Dendritic cell treated with granulocyte-macrophage colony-stimulating factor and Interleukin-4, amounts not matched to agents 40 ng/mL and 50 ng/mL, for 4 days (primary cell): ENCODE measurements around the gene ASIC2.

Experiments used
- H3K27ac Mint-ChIP-seq: one replicate; pipeline ENCODE4 v1.8.0; 2022; ENCODE audit warnings: mild to moderate bottlenecking, mixed read lengths
- H3K27me3 Mint-ChIP-seq: one replicate; pipeline ENCODE4 v1.8.0; 2022; ENCODE audit warnings: mild to moderate bottlenecking, mixed read lengths
- H3K36me3 Mint-ChIP-seq: one replicate; pipeline ENCODE4 v1.8.0; 2022; ENCODE audit warnings: low read depth, mixed read lengths
- H3K4me1 Mint-ChIP-seq: one replicate; pipeline ENCODE4 v1.8.0; 2022; ENCODE audit warnings: low read depth, mixed read lengths
- H3K4me3 Mint-ChIP-seq: one replicate; pipeline ENCODE4 v1.8.0; 2022; ENCODE audit warnings: mild to moderate bottlenecking, moderate library complexity, mixed read lengths
- H3K9me3 Mint-ChIP-seq: one replicate; pipeline ENCODE4 v1.8.0; 2022; ENCODE audit warnings: mixed read lengths
- intact Hi-C: fragments of 100-400 bp; cut with micrococcal nuclease; formaldehyde crosslinking; loops from one replicate; pipeline ENCODE4 v1.15.0; 2022

The ASIC2 gene

DNA sequence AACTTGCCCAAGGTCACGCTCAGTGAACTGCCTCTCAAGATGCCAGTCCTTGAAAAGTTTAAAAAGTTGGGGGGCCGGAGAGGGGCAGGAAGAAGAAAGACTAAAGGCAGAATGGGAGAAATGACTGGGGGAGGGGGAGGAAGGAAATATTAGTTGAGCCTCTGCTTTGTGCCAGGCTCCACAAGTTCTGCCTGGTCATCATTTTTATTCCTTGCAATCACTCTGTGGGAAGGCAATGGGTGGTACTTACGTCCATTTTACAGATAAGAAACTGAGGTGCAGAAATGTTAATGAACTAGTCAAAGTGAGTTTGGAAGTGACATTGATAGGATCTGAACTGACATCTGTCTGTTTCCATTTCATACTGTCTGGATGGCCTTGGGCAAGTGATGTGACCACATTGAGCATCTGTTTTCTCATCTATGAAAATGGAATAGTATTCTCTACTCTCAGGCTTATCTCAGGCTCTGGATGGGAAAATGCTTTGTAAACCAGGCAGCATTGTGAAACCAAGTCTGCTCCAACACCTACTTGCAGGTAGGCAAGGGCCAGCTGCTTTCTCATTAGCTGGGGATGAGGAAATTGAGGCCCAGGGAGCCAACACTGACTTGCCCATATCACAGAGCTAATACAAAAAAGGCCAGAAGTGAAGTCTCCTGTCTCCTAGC is 19.2 kb downstream of the ASIC2 start:
- Mint-ChIP-seq H3K36me3 (no peaks in the 10 kb centered on the region), H3K9me3 (no peaks in the 10 kb centered on the region)
- intact Hi-C loops = no loop called here

DNA sequence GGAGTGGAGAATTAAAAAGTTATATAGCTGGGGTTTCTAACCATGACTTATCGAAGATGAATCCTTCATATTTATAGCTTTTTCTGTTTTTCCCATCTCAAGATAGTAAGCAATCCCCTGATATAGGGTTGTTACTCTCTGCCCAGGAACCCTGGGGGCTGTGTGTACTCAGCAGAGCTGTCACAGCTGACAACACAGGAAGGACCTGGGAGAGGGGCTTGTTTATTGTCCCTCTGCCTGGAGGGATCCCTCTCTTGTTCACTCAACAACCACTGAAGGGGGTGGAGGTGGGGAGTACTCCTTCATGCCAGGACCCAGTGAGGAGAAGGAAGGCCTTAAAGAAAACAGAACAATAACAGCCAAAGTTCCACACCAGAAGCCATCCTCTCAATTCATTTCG is 19.8 kb downstream of the ASIC2 start:
- Mint-ChIP-seq H3K27ac (no peak overlapping the region), H3K4me1 (no peaks in the 10 kb centered on the region), H3K36me3 (no peaks in the 10 kb centered on the region), H3K4me3 (no peak overlapping the region), H3K27me3 (peaks cover 5% of the 10 kb centered on the region), H3K9me3 (no peaks in the 10 kb centered on the region)
- intact Hi-C loops = no loop called here

More for the DNA sequence above, 19.2 kb downstream of the ASIC2 start:
- no peaks in the 10 kb centered on the region for H3K4me1 Mint-ChIP-seq
- peaks cover 6% of the 10 kb centered on the region for H3K27me3 Mint-ChIP-seq
- H3K27ac Mint-ChIP-seq = no peak overlapping the region
- H3K4me3 Mint-ChIP-seq = no peak overlapping the region

DNA sequence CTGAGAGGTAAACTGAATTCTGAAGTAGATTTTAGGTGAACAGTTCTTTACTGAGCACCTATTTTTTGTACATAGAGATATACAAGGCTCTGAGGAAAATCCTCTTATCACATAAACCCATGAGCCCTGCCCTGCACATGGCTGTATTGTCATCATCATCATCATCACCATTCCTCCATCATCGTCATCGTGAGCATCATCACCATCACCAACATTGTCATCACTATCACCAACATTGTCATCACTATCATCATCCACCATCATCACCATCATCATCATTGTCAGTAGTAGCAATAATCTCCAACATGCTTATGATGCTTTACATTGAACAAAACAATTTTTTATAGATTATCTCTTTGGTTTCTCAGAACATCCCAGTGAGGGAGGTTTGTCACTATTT is 20.7 kb downstream of the ASIC2 start:
- H3K36me3 Mint-ChIP-seq = no peaks in the 10 kb centered on the region
- no peaks in the 10 kb centered on the region for H3K9me3 Mint-ChIP-seq
- H3K4me1 Mint-ChIP-seq = no peaks in the 10 kb centered on the region
- no peak overlapping the region for H3K4me3 Mint-ChIP-seq
- H3K27ac Mint-ChIP-seq = no peak overlapping the region
- intact Hi-C loops = no loop called here
- peaks cover 2% of the 10 kb centered on the region for H3K27me3 Mint-ChIP-seq

DNA sequence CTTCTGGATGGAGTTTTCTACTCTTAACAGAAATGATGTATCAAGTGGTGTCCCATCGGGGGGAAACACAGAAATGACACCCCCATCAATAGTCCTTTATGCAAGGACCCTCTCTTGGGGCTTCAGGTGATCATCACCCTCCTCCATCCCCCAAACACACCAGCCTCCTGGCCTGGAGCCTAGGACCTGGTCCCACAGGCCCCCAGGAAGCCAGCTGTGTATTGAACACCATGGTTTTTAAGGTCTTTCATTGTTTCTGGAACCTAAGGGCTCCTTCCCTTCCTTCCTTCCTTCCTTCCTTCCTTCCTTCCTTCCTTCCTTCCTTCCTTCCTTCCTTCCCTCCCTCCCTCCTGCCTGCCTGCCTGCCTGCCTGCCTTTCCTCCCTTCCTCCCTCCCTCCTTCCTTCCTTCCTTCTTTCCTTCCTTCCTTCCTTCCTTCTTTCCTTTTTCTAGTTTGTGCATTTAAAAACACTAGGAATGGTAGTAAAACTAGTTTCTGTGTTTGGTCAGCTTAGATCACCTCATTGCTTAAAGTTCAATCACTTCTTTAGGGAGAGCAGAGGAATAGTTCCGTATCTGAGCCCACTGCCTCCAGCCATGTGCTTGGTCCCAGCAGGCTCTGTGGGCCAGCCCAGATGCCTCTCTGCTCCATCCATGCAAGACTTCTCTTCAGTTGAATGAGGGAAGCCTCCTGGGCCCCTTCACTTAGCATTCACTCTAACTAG is 23.6 kb downstream of the ASIC2 start:
- Mint-ChIP-seq H3K4me1 (no peaks in the 10 kb centered on the region), H3K27me3 (peaks cover 3% of the 10 kb centered on the region), H3K36me3 (no peaks in the 10 kb centered on the region), H3K4me3 (no peak overlapping the region), H3K9me3 (no peaks in the 10 kb centered on the region), H3K27ac (no peak overlapping the region)
- intact Hi-C loops = no loop called here

DNA sequence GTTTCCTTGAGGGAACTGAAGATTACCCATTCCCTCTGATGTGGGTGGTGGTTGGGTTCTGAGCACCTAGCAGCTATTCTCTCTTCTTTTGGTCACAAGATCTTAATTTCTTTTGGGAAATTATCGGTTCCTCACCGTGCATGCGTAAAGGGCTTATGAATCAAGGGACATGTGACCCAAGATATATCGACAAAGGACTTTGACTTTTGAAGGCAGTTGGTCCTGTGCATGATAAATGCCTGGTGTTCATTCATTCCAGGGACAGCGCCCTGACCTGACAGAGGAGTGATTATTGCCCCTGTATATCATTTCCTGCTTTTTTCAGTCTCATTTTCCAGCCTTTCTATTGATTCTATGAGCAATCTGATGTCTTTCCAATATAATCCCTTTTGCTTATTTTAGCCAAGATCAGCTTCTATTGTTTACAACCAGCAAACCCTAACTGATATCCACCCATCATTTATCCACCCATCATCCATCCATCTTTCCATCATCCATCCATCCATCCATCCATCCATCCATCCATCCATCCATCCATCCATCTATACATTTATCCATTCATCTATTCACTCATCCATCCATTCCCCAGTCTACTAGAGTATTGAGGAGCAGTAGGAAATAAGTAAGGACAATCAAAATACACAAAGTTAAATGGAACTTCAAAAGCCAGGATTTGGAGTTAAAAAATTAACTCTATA is 25.1 kb downstream of the ASIC2 start:
- Mint-ChIP-seq H3K4me3 (no peak overlapping the region), H3K4me1 (no peaks in the 10 kb centered on the region), H3K27ac (no peak overlapping the region), H3K9me3 (no peaks in the 10 kb centered on the region), H3K36me3 (no peaks in the 10 kb centered on the region), H3K27me3 (peaks cover 3% of the 10 kb centered on the region)
- intact Hi-C loops = no loop called here

DNA sequence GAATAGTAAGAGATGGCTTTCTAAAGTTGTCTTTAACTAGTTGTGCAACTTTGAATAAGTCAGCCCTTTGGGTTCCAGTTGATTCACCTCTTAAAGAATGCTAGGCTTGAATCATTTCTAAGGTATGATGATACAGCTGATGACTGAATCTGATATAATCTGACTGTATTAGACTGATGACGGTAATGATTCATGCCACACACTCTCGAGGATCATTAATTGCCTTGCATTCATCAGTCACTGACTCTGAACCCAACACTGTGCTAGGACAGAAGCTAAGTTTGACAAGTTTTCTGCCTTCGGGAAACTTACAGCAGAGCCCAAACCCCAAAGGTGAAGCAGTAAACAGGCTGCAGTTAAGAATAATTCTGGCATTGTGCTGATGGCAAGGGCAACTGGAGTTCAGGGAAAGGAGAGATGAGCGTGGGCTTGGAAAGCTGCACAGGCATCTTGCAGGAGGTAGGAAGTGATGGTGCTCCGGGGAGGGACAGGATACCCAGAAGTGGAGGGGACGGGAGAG is 25.8 kb downstream of the ASIC2 start:
- Mint-ChIP-seq H3K4me1 (no peaks in the 10 kb centered on the region), H3K4me3 (no peak overlapping the region)
- intact Hi-C loops = no loop called here

DNA sequence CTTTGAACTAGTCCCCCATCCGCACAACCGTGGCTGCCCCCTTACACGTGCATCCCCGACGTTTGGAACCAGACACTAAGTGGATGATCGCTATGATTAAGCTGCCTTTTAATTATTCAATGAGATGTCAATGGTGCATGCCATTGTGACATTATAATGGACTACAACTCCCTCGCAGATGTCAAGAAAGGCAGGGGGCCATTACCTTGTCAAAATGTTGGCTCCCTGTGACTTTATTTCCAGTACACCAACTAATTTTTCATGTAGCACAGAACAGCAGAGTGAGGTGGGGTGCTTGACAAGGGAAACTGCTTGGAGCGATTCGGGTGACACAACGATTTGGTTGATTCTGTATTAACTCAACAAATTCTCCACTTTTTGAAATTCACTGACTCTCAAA is 26.5 kb downstream of the ASIC2 start:
- peaks cover 3% of the 10 kb centered on the region for H3K27me3 Mint-ChIP-seq
- no peaks in the 10 kb centered on the region for H3K4me1 Mint-ChIP-seq
- H3K4me3 Mint-ChIP-seq = no peak overlapping the region
- H3K9me3 Mint-ChIP-seq = no peaks in the 10 kb centered on the region
- no peaks in the 10 kb centered on the region for H3K36me3 Mint-ChIP-seq
- intact Hi-C loops = no loop called here
- no peak overlapping the region for H3K27ac Mint-ChIP-seq

More for the DNA sequence above, 25.8 kb downstream of the ASIC2 start:
- Mint-ChIP-seq H3K27ac (no peak overlapping the region), H3K36me3 (no peaks in the 10 kb centered on the region), H3K9me3 (no peaks in the 10 kb centered on the region), H3K27me3 (peaks cover 3% of the 10 kb centered on the region)

DNA sequence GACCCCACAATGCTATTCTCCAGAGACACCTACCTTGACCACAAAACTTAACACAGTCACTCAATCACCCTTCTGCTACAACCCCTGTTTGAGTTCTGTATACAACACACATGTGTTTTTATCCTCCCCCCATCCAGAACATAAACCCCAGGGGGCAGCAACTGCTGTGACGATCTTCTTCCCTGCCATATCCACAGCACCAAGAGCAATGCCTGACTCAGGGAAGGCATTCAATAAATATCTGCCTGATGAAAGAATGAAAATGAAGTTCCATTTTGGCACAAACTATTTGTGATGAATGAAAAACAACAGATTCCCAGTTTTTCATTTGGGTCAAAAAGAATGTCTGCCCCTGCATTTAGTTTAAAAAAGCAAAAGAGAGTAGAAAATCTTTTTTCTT is 27.0 kb downstream of the ASIC2 start:
- no peak overlapping the region for H3K27ac Mint-ChIP-seq
- no peaks in the 10 kb centered on the region for H3K36me3 Mint-ChIP-seq
- H3K27me3 Mint-ChIP-seq = peaks cover 3% of the 10 kb centered on the region
- no peaks in the 10 kb centered on the region for H3K4me1 Mint-ChIP-seq
- intact Hi-C loops = no loop called here
- H3K9me3 Mint-ChIP-seq = no peaks in the 10 kb centered on the region
- no peak overlapping the region for H3K4me3 Mint-ChIP-seq

DNA sequence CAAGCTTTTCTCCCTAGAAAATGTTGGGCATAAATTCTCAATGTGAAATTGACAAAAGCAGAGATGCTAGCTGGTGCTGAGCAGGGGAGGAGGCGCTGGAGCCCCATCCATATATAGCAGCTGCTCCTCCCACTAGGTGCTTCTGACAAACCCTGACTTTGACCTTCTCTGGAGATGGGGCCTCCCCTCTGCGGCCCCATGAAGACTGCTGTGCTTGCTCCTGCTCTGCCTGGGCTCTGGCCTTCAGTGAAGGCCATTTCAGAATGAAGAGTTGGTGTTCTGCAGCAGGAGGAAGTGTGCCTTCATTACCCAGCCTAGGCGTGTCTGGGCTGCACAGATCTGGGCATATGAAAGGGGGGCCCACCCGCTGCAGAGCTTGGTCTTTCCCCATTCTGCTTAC is 29.7 kb downstream of the ASIC2 start:
- no peak overlapping the region for H3K27ac Mint-ChIP-seq
- H3K27me3 Mint-ChIP-seq = peaks cover 3% of the 10 kb centered on the region
- H3K9me3 Mint-ChIP-seq = no peaks in the 10 kb centered on the region
- H3K4me3 Mint-ChIP-seq = no peak overlapping the region
- H3K36me3 Mint-ChIP-seq = no peaks in the 10 kb centered on the region
- no peaks in the 10 kb centered on the region for H3K4me1 Mint-ChIP-seq
- intact Hi-C loops = no loop called here

DNA sequence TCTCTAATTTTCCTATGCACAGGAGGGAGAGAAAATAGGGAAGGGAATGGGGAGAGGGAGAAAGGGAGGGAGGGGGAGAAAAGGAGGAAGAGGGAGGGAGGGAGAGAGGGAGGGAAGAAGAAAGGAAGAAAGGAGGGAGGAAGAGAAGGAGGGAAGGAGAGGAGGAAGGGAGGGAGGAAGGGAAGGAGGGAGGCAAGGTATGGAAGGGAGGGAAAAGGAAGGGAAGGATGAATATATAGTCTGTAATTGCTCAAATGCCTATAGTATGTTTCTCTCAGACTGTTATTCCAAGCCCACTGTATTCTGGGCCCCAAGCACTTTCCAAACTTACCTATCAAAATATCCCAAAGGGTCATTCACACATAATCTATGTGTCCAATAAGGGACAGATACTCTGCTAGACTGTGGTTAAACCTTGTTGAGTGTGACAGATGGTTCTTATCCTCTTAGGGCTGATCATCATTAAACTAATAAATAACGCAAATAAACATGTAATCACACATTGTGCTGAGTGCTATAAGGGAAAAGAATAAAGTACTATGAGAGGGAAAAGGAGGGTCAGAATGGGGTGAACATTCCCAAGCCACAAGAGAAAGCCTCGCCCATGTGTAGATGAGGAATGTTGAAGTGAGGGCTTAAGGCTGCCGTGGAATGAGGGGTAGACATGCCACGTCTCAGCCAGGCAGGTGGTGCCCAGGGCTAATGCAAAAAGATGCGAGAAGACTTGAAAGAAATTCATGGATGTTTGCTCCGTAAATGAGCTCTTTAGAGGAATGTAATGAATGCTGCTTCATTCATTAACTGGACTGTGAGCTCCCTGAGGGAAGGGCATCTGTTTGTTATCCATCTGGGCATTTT is 30.6 kb downstream of the ASIC2 start:
- intact Hi-C loops = no loop called here
- H3K4me1 Mint-ChIP-seq = no peaks in the 10 kb centered on the region

DNA sequence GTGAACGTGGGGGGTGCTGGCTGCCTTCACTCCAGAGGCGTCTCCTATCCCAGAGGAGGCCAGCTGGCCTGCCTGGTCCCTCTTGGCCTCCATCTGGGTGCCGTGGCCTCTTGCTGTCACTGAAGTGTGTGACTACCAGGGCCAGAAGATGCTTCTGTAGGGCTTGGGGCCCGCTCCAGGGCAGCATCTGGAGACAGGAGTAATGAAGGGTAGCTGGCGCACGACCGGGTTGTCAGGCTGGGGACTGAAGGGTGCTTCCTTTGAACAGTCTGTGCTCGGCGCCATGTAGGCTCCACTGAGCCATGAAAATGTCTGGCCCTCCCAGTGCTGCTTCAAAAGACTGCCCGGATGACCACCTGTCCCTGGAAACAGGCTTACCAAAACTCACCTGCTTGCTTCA is 31.3 kb downstream of the ASIC2 start:
- no peak overlapping the region for H3K4me3 Mint-ChIP-seq
- no peaks in the 10 kb centered on the region for H3K36me3 Mint-ChIP-seq
- H3K27ac Mint-ChIP-seq = no peak overlapping the region
- no peaks in the 10 kb centered on the region for H3K9me3 Mint-ChIP-seq
- no peaks in the 10 kb centered on the region for H3K4me1 Mint-ChIP-seq
- peaks cover 6% of the 10 kb centered on the region for H3K27me3 Mint-ChIP-seq
- intact Hi-C loops = no loop called here

More for the DNA sequence above, 30.6 kb downstream of the ASIC2 start:
- Mint-ChIP-seq H3K4me3 (no peak overlapping the region), H3K27me3 (peaks cover 6% of the 10 kb centered on the region), H3K36me3 (no peaks in the 10 kb centered on the region), H3K27ac (no peak overlapping the region), H3K9me3 (no peaks in the 10 kb centered on the region)

DNA sequence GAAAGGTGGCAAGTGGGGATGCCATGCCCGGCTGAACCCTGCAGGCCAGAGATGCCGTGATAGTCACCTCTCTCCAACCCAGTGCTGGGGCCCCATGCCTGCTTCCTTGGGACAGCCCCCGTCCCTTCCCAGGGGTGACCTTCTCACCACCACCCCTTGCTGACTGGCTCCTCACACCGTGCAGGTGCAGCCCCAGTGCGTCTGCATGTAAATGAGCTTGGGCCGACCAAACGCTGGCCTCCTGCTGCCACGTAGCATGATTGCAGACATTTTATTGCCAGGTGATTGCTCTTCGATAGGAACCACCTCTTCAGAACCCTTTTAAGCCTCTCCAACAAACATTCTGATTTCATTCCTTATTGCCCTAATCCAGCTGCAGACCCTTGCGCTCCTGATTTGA is 32.5 kb downstream of the ASIC2 start:
- no peak overlapping the region for H3K27ac Mint-ChIP-seq
- no peak overlapping the region for H3K4me3 Mint-ChIP-seq
- H3K27me3 Mint-ChIP-seq = peaks cover 3% of the 10 kb centered on the region
- H3K4me1 Mint-ChIP-seq = no peaks in the 10 kb centered on the region
- no peaks in the 10 kb centered on the region for H3K9me3 Mint-ChIP-seq
- intact Hi-C loops = no loop called here
- H3K36me3 Mint-ChIP-seq = no peaks in the 10 kb centered on the region

DNA sequence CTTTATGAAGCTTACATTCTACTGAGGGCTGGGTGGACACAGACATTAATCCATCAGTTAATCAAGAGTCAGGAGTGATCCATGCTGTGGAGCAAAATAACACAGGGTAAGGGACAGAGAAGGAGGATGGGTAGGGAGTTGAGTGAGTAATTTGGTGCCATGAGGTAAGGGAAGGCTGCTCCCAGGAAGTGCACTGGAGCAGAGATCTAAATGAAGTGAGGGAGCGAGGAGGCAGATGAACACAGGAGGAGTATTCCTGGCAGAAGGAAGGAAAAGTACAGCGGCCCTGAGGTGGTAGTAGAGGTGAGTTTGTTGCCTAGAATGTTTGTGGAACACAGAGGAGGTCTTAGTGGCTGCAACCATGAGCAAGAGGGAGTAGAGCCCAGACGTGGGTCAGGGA is 34.8 kb downstream of the ASIC2 start:
- no peak overlapping the region for H3K27ac Mint-ChIP-seq
- H3K9me3 Mint-ChIP-seq = no peaks in the 10 kb centered on the region
- peaks cover 7% of the 10 kb centered on the region for H3K27me3 Mint-ChIP-seq
- no peaks in the 10 kb centered on the region for H3K4me1 Mint-ChIP-seq
- intact Hi-C loops = no loop called here
- H3K36me3 Mint-ChIP-seq = no peaks in the 10 kb centered on the region
- H3K4me3 Mint-ChIP-seq = no peak overlapping the region
